K562 (cell line): ENCODE results near the gene HOXB5. TPM values are rescaled to one million over a fixed set of nuclear protein-coding genes. Genes with fewer than 3 reads are reported as not detected.
A peak's percentile ranks its signal among the peaks of the same experiment; 100 is the strongest.

Source experiments
- ARID1B ChIP-seq: fragments of 450-650 bp; IDR thresholded peaks from 2 replicates; pipeline ENCODE4 v1.6.1; 2016; ENCODE audit warnings: antibody characterized with exemption, mild to moderate bottlenecking, inconsistent platforms
- CBFA2T3 ChIP-seq: fragments of 450-650 bp; IDR thresholded peaks from 2 replicates; pipeline ENCODE4 v1.6.1; 2017
- CBX8 ChIP-seq: fragments of 200-600 bp; sonication (generic); IDR thresholded peaks from 2 replicates; pipeline ENCODE4 v1.6.1; 2012; ENCODE audit warnings: borderline replicate concordance, mixed run types, low read depth, mild to moderate bottlenecking, moderate library complexity, mixed read lengths, low read length, control low read depth, inconsistent platforms; ENCODE audit not compliant: poor library complexity, severe bottlenecking; ENCODE audit errors: extremely low read depth
- EP300 ChIP-seq: IDR thresholded peaks from 2 replicates; pipeline ENCODE4 v1.6.1; 2012; ENCODE audit warnings: low read length, improper control_type of control experiment
- HDAC1 ChIP-seq, 2 experiments: fragments of 450-650 bp; IDR thresholded peaks; 2 replicates each; pipeline ENCODE4 v1.6.1; 2016 to 2017; ENCODE audit warnings: inconsistent platforms in 1 of 2, mild to moderate bottlenecking in 1 of 2, moderate library complexity in 1 of 2
- HNRNPLL ChIP-seq: fragments of 200-400 bp; formaldehyde crosslinking; IDR thresholded peaks from 2 replicates; pipeline ENCODE4 v1.6.1; 2017; ENCODE audit warnings: low read length, low read depth, mild to moderate bottlenecking; ENCODE audit not compliant: poor library complexity, severe bottlenecking
- KDM1A ChIP-seq, 2 experiments: fragments of 450-650 bp; IDR thresholded peaks; 2 replicates each; pipeline ENCODE4 v1.6.1; 2016; ENCODE audit warnings: mild to moderate bottlenecking in 2 of 2
- MAZ ChIP-seq, 2 experiments: fragments of 450-650 bp in 1 of 2; sonication (generic) in 1 of 2; formaldehyde crosslinking; IDR thresholded peaks in 1 of 2; conservative IDR thresholded peaks in 1 of 2; 2 replicates each; pipeline versions ENCODE4 v1.4.0 to v1.5.0; 2020; ENCODE audit warnings: mild to moderate bottlenecking in 1 of 2, missing genetic modification reagents in 1 of 2
- SMARCA4 ChIP-seq: fragments of 450-650 bp; IDR thresholded peaks from 2 replicates; pipeline ENCODE4 v1.6.1; 2016
- ZEB2 ChIP-seq: fragments of 450-650 bp; IDR thresholded peaks from 2 replicates; pipeline ENCODE4 v1.6.1; 2016
- ZNF644 ChIP-seq: fragments of 200-800 bp; sonication (Bioruptor generic); IDR thresholded peaks from 2 replicates; pipeline ENCODE4 v1.6.1; 2016; ENCODE audit warnings: low read depth, missing genetic modification characterization, missing compliant biosample characterization
- polyA plus RNA-seq, 8 experiments: library from polyadenylated mRNA; depleted of rRNA in 4 of 8; stranded (reverse) in 5 of 8; unstranded in 3 of 8; fragments of >200 nt; fragmentation: Nextera tagmentation in 2 of 8; fragmentation: Illumina TruSeq in 1 of 8; extraction: Ambion mirVana in 2 of 8; extraction: Trizol in 1 of 8; gene quantifications; 2 replicates each; pipeline versions ENCODE4 v1.2.1 to v1.2.3, GENCODE V29; 2011 to 2014; ENCODE audit warnings: inconsistent platforms in 1 of 8, missing spikeins in 1 of 8
- total RNA-seq, 7 experiments: library from RNA; depleted of rRNA in 6 of 7; stranded (reverse); fragments of >200 nt in 6 of 7; fragmentation: Illumina TruSeq in 2 of 7; extraction: Trizol in 2 of 7; gene quantifications; 2 replicates each; pipeline versions ENCODE4 v1.2.1 to v1.2.3, GENCODE V29; 2011 to 2021; ENCODE audit warnings: low replicate concordance in 1 of 7
- TF ChIP-seq, protein P1 (sequence below): fragments of 250-450 bp; sonication (Bioruptor Pico); IDR thresholded peaks from 2 replicates; pipeline ENCODE4 v1.5.0; 2021
- TF ChIP-seq, protein P2 (sequence below): fragments of 250-450 bp; sonication (Bioruptor Pico); IDR thresholded peaks from 2 replicates; pipeline ENCODE4 v1.5.0; 2020; ENCODE audit warnings: mild to moderate bottlenecking, borderline replicate concordance
- TF ChIP-seq, protein P3 (sequence below), 2 experiments: fragments of 200-800 bp in 1 of 2; sonication (Bioruptor generic) in 1 of 2; sonication (generic) in 1 of 2; formaldehyde crosslinking in 1 of 2; IDR thresholded peaks in 1 of 2; conservative IDR thresholded peaks in 1 of 2; 2 replicates each; pipeline versions ENCODE4 v1.5.0 to v1.6.1; 2016 to 2020; ENCODE audit warnings: missing compliant biosample characterization in 1 of 2, missing genetic modification characterization in 1 of 2, missing genetic modification reagents in 1 of 2
- TF ChIP-seq, protein P4 (sequence below): fragments of 200-800 bp; sonication (Bioruptor generic); IDR thresholded peaks from 2 replicates; pipeline ENCODE4 v1.6.1; 2017; ENCODE audit warnings: missing genetic modification characterization, missing compliant biosample characterization

Gene HOXB5
- total and polyA plus RNA-seq, 9 of the 15 experiments (the other 6 are each of a cell fraction or from before 2014, with no cell fraction given), result 0.24 to 2.7 (median 0.65) TPM

DNA sequence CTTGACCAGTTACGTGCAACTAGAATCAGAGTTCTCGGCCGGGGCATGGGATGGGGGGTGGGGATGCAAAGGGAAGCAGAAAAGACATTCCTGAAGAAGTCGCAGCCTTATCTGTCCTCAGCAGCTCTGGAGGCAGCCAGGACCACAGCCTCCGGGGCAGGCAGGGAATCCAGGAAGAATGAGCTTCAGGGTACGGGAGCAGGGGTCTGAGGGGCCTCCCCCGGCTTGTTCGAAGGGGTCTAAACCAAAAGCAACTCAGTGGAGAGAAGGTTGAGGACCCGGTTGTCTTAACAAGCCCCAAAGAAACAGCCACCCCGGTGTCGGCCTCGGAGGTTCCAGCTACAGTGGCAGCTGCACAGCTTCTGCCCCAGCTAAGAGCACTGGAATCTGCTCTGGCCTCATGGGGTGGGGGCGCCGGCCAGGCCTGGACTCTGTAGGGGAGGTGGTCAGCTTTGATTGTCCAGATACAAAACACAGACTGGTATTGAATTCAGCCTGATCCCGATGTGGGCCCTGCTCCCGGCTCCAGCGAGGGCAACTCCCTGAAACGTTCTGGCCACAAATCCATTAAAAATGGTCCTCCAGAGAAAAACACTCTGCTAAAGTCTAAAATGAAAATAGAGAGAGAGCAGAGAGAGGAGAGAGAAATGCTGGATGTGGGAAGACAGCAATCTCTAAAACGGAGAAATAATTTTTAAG is 23.1 kb downstream of the HOXB5 start (continued):
- TF ChIP-seq ARID1B (peak; percentile 80), MAZ (CRISPR knock-in tag; conservative IDR thresholded peaks at IDR 0.05 in 1 of 2, IDR thresholded peaks at IDR 0.05 in 1 of 2) (0 out of 4 replicates have a peak, but pooled peaks of 1 of the 2 experiments have one; percentile 22), ZNF644 (no peak), ZEB2 (0 out of 2 replicates have a peak, but pooled peaks have one; percentile 23), CBX8 (no peak), SMARCA4 (peak; percentile 61; the same call in 1 of the 2 replicates), HDAC1 (IDR thresholded peaks at IDR 0.05) (peak in 1 of 2 experiments; percentile 42; a peak in 1 of 4 replicates), EP300 (0 out of 2 replicates have a peak, but pooled peaks have one; percentile 15), CBFA2T3 (peak; percentile 67), KDM1A (IDR thresholded peaks at IDR 0.05) (peak; percentile 48 to 57; a peak in 2 of 4 replicates), HNRNPLL (no peak)
- TF ChIP-seq, protein P1, sequence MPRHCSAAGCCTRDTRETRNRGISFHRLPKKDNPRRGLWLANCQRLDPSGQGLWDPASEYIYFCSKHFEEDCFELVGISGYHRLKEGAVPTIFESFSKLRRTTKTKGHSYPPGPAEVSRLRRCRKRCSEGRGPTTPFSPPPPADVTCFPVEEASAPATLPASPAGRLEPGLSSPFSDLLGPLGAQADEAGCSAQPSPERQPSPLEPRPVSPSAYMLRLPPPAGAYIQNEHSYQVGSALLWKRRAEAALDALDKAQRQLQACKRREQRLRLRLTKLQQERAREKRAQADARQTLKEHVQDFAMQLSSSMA (CRISPR knock-in tag), result no peak
- TF ChIP-seq, protein P2, sequence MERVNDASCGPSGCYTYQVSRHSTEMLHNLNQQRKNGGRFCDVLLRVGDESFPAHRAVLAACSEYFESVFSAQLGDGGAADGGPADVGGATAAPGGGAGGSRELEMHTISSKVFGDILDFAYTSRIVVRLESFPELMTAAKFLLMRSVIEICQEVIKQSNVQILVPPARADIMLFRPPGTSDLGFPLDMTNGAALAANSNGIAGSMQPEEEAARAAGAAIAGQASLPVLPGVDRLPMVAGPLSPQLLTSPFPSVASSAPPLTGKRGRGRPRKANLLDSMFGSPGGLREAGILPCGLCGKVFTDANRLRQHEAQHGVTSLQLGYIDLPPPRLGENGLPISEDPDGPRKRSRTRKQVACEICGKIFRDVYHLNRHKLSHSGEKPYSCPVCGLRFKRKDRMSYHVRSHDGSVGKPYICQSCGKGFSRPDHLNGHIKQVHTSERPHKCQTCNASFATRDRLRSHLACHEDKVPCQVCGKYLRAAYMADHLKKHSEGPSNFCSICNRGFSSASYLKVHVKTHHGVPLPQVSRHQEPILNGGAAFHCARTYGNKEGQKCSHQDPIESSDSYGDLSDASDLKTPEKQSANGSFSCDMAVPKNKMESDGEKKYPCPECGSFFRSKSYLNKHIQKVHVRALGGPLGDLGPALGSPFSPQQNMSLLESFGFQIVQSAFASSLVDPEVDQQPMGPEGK, result no peak
- TF ChIP-seq, protein P3, sequence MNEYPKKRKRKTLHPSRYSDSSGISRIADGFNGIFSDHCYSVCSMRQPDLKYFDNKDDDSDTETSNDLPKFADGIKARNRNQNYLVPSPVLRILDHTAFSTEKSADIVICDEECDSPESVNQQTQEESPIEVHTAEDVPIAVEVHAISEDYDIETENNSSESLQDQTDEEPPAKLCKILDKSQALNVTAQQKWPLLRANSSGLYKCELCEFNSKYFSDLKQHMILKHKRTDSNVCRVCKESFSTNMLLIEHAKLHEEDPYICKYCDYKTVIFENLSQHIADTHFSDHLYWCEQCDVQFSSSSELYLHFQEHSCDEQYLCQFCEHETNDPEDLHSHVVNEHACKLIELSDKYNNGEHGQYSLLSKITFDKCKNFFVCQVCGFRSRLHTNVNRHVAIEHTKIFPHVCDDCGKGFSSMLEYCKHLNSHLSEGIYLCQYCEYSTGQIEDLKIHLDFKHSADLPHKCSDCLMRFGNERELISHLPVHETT (CRISPR knock-in tag; conservative IDR thresholded peaks at IDR 0.05 in 1 of 2, IDR thresholded peaks at IDR 0.05 in 1 of 2), result 0 out of 4 replicates have a peak, but pooled peaks of 1 of the 2 experiments have one; percentile 36
- TF ChIP-seq, protein P4, sequence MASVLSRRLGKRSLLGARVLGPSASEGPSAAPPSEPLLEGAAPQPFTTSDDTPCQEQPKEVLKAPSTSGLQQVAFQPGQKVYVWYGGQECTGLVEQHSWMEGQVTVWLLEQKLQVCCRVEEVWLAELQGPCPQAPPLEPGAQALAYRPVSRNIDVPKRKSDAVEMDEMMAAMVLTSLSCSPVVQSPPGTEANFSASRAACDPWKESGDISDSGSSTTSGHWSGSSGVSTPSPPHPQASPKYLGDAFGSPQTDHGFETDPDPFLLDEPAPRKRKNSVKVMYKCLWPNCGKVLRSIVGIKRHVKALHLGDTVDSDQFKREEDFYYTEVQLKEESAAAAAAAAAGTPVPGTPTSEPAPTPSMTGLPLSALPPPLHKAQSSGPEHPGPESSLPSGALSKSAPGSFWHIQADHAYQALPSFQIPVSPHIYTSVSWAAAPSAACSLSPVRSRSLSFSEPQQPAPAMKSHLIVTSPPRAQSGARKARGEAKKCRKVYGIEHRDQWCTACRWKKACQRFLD (CRISPR knock-in tag), result 0 out of 2 replicates have a peak, but pooled peaks have one; percentile 52
